ENCODE data around the gene ANKDD1B.

Gene ANKDD1B

GRCh38 chr5:75616971-75617621 lies 5.8 kb downstream of the ANKDD1B start:
- DNase-seq: no peak

- no peak for DNase-seq
Observed at GRCh38 chr5:75617736-75618352, 6.6 kb downstream of the ANKDD1B start.

- no peak for DNase-seq
Observed at GRCh38 chr5:75620184-75620959, 9.1 kb downstream of the ANKDD1B start.

- DNase-seq: no peak
Observed at GRCh38 chr5:75622564-75622963, 11.3 kb downstream of the ANKDD1B start.

DNA sequence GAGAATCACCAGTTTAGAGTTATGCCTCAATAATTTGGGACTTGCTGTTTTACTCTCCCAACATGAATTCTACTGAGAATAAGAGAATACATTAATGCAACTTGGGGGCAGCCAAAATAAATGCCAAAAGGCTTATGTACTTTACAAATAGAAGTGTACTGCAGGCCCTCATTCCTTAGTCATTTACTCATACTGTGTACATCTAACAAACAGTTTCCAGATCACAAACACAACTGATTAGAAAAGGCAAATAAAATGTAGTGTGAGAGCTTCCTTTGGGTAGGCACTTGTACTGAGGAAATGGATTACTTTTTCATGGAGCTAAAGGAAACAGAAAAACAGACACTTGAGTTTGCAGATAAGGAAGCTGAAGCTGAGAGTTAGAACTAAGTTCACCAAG lies 12.6 kb downstream of the ANKDD1B start:
- DNase-seq: no peak

- DNase-seq: no peak
Observed at GRCh38 chr5:75626959-75627358, 15.7 kb downstream of the ANKDD1B start.

- no peak for DNase-seq
Observed at GRCh38 chr5:75627801-75628200, 16.5 kb downstream of the ANKDD1B start.

DNA sequence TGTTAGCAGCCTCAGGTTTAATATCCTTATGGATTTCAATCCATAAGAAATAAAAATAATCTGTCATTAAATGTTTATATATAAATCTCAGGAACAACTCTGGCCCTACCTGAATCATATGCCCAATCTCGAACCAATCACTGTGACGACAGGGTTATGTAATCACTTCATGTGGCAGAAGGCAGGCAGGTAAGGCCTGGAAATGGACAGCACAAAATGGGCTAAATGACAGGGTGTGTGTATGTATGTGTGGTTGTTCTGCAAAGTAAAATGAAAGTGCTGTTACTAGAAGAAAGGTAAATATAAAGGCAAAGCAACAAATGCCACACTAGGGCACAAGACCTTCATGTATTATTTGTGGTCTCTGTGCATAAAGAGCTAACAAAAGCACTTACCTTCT lies 19.6 kb downstream of the ANKDD1B start:
- no peak for DNase-seq

DNA sequence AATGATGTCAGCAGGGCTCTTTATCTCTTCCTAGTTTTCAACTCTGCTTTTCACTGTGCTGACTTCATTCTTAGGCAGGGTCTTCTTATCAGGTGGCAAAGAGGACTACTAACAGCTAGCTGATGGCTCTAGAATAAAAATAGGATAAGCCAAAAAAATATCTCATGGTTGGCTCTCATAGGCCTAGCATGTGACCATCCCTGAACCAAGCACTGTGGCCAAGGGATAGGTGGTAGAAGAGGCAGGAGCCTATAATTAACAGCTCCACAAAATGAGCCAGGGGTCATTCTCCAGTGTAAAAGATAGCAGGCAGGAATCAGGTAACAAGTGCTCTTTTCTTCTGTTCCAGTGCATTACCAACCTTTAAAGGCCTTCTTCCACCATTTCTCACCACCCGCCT lies 21.1 kb downstream of the ANKDD1B start:
- no peak for DNase-seq

- DNase-seq: no peak
Observed at GRCh38 chr5:75637949-75638348, 26.7 kb downstream of the ANKDD1B start.

- no peak for DNase-seq
Observed at GRCh38 chr5:75639535-75640311, 28.5 kb downstream of the ANKDD1B start.

- no peak for DNase-seq
Observed at GRCh38 chr5:75640395-75640794, 29.1 kb downstream of the ANKDD1B start.

- no peak for DNase-seq
Observed at GRCh38 chr5:75640826-75641225, 29.6 kb downstream of the ANKDD1B start.

DNA sequence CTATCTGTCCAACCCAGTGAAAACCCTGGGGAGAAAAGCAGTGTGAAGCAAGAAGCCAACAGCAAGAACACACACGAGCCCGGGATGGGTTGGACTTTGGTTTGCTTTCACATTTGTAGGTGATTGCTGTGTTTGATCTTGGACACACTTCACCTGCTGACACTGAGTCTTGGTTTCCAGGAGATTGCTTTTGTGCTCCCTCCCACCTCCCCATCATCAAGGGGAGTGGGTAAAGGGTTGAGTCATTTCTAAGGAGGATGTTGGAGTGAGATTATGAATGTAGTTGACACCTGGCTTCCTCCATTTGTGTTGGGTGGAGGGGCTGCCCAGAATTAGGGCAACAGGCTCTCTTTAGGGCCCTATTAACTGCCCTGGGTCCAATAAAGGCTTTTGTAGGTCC lies 37.5 kb downstream of the ANKDD1B start:
- no peak for DNase-seq

GRCh38 chr5:75651575-75652238 lies 40.5 kb downstream of the ANKDD1B start:
- DNase-seq: no peak

GRCh38 chr5:75653521-75653920 lies 42.3 kb downstream of the ANKDD1B start:
- no peak for DNase-seq

DNA sequence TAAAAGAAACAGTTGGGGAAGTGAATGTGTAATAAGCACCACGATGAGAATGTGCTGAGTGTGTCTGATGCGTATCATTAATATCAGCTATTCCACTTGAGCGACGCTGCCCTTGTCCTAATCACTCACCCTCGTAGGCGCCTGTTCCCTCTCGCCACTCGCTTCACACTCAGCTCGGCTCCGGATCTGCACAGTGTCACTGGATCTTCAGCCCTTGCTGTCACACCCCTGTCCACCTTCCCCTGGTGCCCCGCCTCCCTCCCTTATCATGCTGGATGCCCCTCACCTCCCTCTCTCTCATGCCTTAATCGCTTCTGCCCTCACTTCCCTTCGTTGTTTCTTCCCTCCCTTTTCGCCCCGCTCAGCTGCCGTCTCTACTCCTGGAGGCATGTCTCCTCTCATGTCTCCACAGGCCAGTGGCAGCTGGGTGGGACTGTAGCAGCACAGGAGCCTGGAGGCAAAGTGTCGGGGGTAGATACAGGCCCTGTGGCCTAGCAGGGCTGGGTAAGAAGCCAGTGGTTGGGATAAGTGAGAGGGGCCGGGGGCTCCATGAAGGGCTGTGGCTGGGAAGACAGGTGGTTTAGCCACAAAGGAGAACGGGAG lies 43.5 kb downstream of the ANKDD1B start:
- DNase-seq: no peak

DNA sequence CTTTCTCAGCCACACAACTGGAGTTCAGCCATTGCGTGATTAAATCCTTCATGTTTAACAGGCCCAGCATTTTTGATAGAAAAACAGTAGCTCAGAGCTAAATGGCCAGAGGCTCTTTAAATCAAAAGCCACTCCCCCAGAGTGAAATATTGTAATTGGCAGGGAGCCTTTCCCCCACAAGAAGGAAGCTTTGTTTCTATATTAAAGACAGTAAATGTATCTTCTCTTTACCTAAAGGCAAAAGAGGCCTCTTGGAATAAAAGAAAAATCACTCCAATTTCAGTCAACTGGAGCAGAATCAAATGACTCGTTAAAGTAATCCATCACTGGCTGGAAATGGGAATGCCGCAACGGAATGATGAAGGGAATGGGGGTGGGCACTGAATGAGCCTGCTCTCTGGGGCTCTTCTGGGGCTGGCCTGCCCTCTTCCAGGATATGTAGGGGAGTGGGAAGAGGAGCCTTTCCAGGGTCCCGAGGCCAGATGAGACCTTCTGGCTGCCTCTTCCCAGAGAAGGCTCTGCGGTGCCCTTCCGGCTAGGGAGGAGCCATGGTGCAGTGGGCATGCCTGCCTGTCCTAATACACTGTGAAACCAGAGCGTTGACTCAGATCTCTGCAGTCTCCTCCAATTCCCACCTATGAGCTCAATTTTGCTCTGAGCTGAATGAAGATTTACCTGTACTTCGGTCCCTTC lies 45.2 kb downstream of the ANKDD1B start:
- no peak for DNase-seq

- DNase-seq: no peak
Observed at GRCh38 chr5:75659791-75660450, 48.7 kb downstream of the ANKDD1B start.

- DNase-seq: no peak
Observed at GRCh38 chr5:75660678-75661465, 49.6 kb downstream of the ANKDD1B start.

Measured in CD4-positive, alpha-beta T cell treated with Interleukin-21 for 1 hour (primary cell).